Body of pancreas (tissue), 4 donors: Measurements from ENCODE around the gene HES5.

Experiments used
- CTCF ChIP-seq, 7 experiments: fragments of 450-650 bp in 4 of 7; fragments of 200-600 bp in 3 of 7; sonication (generic) in 3 of 7; IDR thresholded peaks; one replicate each; pipeline ENCODE4 v1.5.1; 2016 to 2019; ENCODE audit warnings: antibody characterized with exemption in 7 of 7
- POLR2A ChIP-seq, 3 donors: fragments of 450-650 bp; IDR thresholded peaks; one replicate each; pipeline ENCODE4 v1.6.1; 2016; ENCODE audit warnings: antibody characterized with exemption in 3 of 3, mild to moderate bottlenecking in 2 of 3

GRCh38 chr1:2502210-2502609, 27.9 kb downstream of the HES5 start:
- no peak for TF ChIP-seq CTCF (IDR thresholded peaks at IDR 0.05)
- no peak for TF ChIP-seq POLR2A (IDR thresholded peaks at IDR 0.05)
